Activated naive CD8-positive, alpha-beta T cell treated with anti-CD3 and anti-CD28 coated beads, Interleukin-2, amount 50 U/mL, for 16 hours (primary cell): ENCODE results near the gene ZMIZ1.

Experiments
- DNase-seq: peaks from one replicate; pipeline ENCODE4 v3.0.0-alpha.2; 2020; ENCODE audit warnings: low read depth, low spot score

The ZMIZ1 gene

DNA sequence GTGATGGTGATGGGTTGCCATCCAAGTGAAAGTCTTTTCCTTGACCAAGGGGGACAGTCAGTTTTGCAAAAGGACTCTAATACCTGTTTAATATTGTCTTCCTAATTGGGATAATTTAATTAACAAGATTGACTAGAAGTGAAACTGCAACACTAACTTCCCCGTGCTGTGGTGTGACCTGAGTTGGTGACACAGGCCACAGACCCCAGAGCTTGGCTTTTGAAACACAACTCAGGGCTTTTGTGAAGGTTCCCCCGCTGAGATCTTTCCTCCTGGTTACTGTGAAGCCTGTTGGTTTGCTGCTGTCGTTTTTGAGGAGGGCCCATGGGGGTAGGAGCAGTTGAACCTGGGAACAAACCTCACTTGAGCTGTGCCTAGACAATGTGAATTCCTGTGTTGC lies 285.4 kb downstream of the ZMIZ1 start:
- no peak for DNase-seq

GRCh38 chr10:79354615-79355014 lies 285.8 kb downstream of the ZMIZ1 start:
- no peak for DNase-seq

GRCh38 chr10:79355420-79356017 lies 286.8 kb downstream of the ZMIZ1 start:
- DNase-seq = no peak

DNA sequence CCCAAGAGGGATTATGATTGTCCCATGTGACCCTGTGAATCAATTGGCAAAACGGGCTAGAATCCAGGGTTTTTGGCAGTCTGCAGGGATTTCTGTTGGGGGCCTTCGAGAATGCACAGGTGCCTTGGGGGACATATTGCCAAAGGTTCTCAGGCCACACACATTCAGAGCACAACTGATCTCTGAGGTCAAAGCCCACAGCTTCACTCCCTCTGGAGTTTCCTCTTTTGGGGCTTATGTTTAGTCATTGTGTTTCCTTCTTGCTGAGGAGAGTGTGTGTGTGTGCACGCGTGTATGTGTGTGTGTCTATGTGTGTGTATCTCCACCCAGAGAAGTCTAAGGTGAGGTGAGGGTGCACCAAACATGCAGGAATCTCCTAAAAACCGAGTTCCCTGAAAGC lies 287.3 kb downstream of the ZMIZ1 start:
- DNase-seq = no peak

DNA sequence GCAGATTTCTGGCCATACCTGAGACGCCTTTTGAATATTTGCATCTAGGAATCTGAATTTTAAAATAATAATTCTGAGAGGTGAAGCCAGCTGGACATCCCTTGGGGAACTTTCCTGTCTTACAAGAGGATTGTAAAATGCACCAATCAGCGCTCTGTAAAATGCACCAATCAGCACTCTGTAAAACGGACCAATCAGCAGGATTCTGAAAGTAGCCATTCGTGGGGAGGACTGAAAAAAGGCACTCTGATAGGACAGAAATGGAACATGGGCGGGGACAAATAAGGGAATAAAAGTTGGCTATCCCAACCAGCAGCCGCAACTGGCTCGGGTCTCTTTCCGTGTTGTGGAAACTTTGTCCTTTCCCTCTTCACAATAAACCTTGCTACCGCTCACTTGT lies 288.4 kb downstream of the ZMIZ1 start:
- no peak for DNase-seq

GRCh38 chr10:79358811-79359210 lies 290.0 kb downstream of the ZMIZ1 start:
- DNase-seq = no peak

DNA sequence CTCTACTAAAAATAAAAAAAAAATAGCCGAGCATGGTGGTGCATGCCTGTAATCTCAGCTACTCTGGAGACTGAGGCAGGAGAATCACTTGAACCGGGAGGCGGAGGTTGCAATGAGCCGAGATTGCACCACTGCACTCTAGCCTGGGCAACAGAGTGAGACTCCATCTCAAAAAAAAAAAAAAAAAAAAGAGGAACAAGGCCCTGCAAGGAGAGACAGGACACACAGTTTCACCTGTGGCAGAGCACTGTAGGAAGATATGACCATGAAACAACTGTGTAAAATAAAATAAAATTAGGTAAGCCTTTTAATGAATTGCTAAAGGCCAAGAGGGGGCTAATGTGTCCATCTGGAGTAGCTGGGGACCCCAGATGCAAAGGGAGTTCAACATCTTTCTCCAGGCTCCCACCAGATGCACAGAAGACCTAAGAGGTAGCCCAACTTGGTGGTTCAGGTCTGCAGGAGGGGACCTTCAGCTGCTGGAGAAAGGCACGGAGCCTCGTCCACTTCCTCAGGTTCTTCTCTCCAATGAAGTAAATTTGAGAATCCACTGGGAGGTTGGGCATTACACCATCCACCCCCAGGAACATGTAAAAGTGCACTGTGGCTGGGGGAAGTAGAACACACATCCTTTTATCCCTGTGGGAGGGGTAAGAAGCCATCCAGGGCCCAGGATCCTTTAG lies 291.2 kb downstream of the ZMIZ1 start:
- no peak for DNase-seq

GRCh38 chr10:79360499-79361342 lies 292.0 kb downstream of the ZMIZ1 start:
- no peak for DNase-seq

- no peak for DNase-seq
Measured at GRCh38 chr10:79361726-79362397, 293.1 kb downstream of the ZMIZ1 start.
